ENCODE results near the gene HIVEP1. TPM values are rescaled to one million over a fixed set of nuclear protein-coding genes. Genes with fewer than 3 reads are reported as not detected.
A peak's percentile ranks its signal among the peaks of the same experiment; 100 is the strongest.

HIVEP1 gene
- total and polyA plus RNA-seq, 5 donors from 2014 or later = 3.9 to 96.4 (median 7.2) TPM

DNA sequence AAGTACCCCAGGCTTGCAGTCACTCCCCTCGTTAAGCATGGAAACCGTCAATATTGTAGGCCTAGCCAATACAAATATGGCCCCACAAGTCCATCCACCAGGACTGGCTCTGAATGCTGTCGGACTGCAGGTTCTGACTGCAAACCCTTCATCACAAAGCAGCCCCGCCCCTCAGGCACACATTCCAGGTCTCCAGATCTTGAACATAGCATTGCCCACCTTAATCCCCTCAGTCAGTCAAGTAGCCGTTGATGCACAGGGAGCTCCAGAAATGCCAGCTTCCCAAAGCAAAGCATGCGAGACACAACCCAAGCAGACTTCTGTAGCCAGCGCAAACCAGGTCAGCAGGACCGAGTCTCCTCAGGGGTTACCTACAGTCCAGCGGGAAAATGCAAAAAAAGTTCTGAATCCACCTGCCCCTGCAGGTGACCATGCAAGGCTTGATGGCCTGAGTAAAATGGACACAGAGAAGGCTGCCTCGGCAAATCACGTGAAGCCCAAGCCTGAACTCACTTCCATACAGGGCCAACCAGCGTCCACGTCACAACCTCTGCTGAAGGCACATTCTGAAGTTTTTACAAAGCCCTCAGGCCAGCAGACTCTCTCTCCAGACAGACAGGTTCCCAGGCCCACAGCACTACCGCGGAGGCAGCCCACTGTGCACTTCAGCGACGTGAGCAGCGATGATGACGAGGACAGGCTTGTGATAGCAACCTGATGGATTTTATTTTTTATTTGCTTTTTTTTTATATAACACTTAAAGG lies 151.8 kb downstream of the HIVEP1 start:
- no peaks in the 10 kb centered on the region for H3K27me3 Mint-ChIP-seq
- DNase-seq = no peak
- Histone ChIP-seq H3K36me3 (ENCODE audit: control insufficient read depth, insufficient read depth, low read length) (peaks cover 11% of the 10 kb centered on the region), H3K4me1 (ENCODE audit: control insufficient read depth, insufficient read depth, low read length, poor library complexity, severe bottlenecking) (peaks cover 30% of the 10 kb centered on the region), H3K9me3 (ENCODE audit: control insufficient read depth in 2 of 2, low read length in 2 of 2) (no peaks in the 10 kb centered on the region), H3K27ac (ENCODE audit: insufficient read depth, low read length, poor library complexity, severe bottlenecking) (no peak overlapping the region), H3K27me3 (ENCODE audit: control insufficient read depth, insufficient read depth, low read length) (no peaks in the 10 kb centered on the region), H3K4me3 (ENCODE audit: low read depth, low read length) (peak overlapping the region; percentile 28)
- ATAC-seq (ENCODE audit: low read depth in 2 of 2) = no peak
- peaks cover 18 to 50% (median 31%) of the 10 kb centered on the region in 4 donors for H3K4me1 Mint-ChIP-seq
- H3K27ac Mint-ChIP-seq = peak overlapping the region in 1 of 3 donors; percentile 57
- peak overlapping the region in 1 of 4 donors; percentile 15 for H3K4me3 Mint-ChIP-seq
- H3K9me3 Mint-ChIP-seq = no peaks in the 10 kb centered on the region
- peaks cover 34% of the 10 kb centered on the region for H3K36me3 Mint-ChIP-seq

GRCh38 chr6:12164508-12164770 lies 152.3 kb downstream of the HIVEP1 start:
- H3K36me3 Mint-ChIP-seq = peaks cover 34% of the 10 kb centered on the region
- Histone ChIP-seq H3K9me3 (ENCODE audit: control insufficient read depth in 2 of 2, low read length in 2 of 2) (no peaks in the 10 kb centered on the region), H3K4me3 (ENCODE audit: low read depth, low read length) (no peak overlapping the region), H3K27me3 (ENCODE audit: control insufficient read depth, insufficient read depth, low read length) (no peaks in the 10 kb centered on the region), H3K4me1 (ENCODE audit: control insufficient read depth, insufficient read depth, low read length, poor library complexity, severe bottlenecking) (peaks cover 30% of the 10 kb centered on the region), H3K36me3 (ENCODE audit: control insufficient read depth, insufficient read depth, low read length) (peaks cover 11% of the 10 kb centered on the region), H3K27ac (ENCODE audit: insufficient read depth, low read length, poor library complexity, severe bottlenecking) (no peak overlapping the region)
- H3K9me3 Mint-ChIP-seq = no peaks in the 10 kb centered on the region
- H3K4me3 Mint-ChIP-seq = no peak overlapping the region
- H3K27ac Mint-ChIP-seq = no peak overlapping the region
- ATAC-seq (ENCODE audit: low read depth in 2 of 2) (no peak), DNase-seq (no peak)
- peaks cover 18 to 50% (median 31%) of the 10 kb centered on the region in 4 donors for H3K4me1 Mint-ChIP-seq
- H3K27me3 Mint-ChIP-seq = no peaks in the 10 kb centered on the region

- DNase-seq = no peak
- H3K9me3 Mint-ChIP-seq = no peaks in the 10 kb centered on the region
- H3K4me1 Mint-ChIP-seq = peaks cover 14 to 48% (median 27%) of the 10 kb centered on the region in 4 donors
- Histone ChIP-seq H3K36me3 (ENCODE audit: control insufficient read depth, insufficient read depth, low read length) (peaks cover 11% of the 10 kb centered on the region), H3K27ac (ENCODE audit: insufficient read depth, low read length, poor library complexity, severe bottlenecking) (no peak overlapping the region), H3K9me3 (ENCODE audit: control insufficient read depth in 2 of 2, low read length in 2 of 2) (no peaks in the 10 kb centered on the region), H3K4me3 (ENCODE audit: low read depth, low read length) (no peak overlapping the region), H3K4me1 (ENCODE audit: control insufficient read depth, insufficient read depth, low read length, poor library complexity, severe bottlenecking) (peaks cover 26% of the 10 kb centered on the region), H3K27me3 (ENCODE audit: control insufficient read depth, insufficient read depth, low read length) (no peaks in the 10 kb centered on the region)
- no peaks in the 10 kb centered on the region for H3K27me3 Mint-ChIP-seq
- no peak overlapping the region for H3K27ac Mint-ChIP-seq
- no peak for ATAC-seq (ENCODE audit: low read depth in 2 of 2)
- peaks cover 31% of the 10 kb centered on the region for H3K36me3 Mint-ChIP-seq
- H3K4me3 Mint-ChIP-seq = no peak overlapping the region
These were observed 153.2 kb downstream of the HIVEP1 start for GRCh38 chr6:12165297-12165696.

GRCh38 chr6:12165722-12166280 lies 153.7 kb downstream of the HIVEP1 start:
- H3K36me3 ChIP-seq (ENCODE audit: control insufficient read depth, insufficient read depth, low read length) = peaks cover 11% of the 10 kb centered on the region
- H3K4me1 Mint-ChIP-seq = peaks cover 12 to 44% (median 24%) of the 10 kb centered on the region in 4 donors
- no peaks in the 10 kb centered on the region for H3K9me3 Mint-ChIP-seq
- H3K27ac Mint-ChIP-seq = no peak overlapping the region
- no peaks in the 10 kb centered on the region for H3K27me3 ChIP-seq (ENCODE audit: control insufficient read depth, insufficient read depth, low read length)
- no peak overlapping the region for H3K27ac ChIP-seq (ENCODE audit: insufficient read depth, low read length, poor library complexity, severe bottlenecking)
- DNase-seq = no peak
- no peak overlapping the region for H3K4me3 Mint-ChIP-seq
- no peaks in the 10 kb centered on the region for H3K9me3 ChIP-seq (ENCODE audit: control insufficient read depth in 2 of 2, low read length in 2 of 2)
- no peak overlapping the region for H3K4me3 ChIP-seq (ENCODE audit: low read depth, low read length)
- peaks cover 29% of the 10 kb centered on the region for H3K36me3 Mint-ChIP-seq
- H3K27me3 Mint-ChIP-seq = no peaks in the 10 kb centered on the region
- peaks cover 23% of the 10 kb centered on the region for H3K4me1 ChIP-seq (ENCODE audit: control insufficient read depth, insufficient read depth, low read length, poor library complexity, severe bottlenecking)
- ATAC-seq (ENCODE audit: low read depth in 2 of 2) = no peak

DNA sequence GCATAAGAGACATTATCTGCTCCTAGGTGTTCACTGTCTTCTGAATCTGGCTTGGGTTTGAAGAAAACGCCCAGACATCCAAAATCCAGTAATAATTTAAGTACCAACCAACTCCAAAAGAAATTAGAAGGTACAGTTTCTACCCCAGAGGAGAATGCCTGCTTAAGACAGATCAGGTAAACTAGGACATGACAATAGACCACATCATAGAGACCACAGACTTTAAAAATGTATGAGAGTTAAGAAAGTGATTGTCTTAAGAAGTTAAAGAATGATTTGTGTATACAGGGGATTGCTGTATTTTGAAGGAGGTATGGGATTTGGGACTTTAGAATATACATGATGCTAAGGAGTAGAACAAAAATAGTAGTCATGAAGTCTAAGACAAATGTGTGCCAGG lies 157.3 kb downstream of the HIVEP1 start:
- Mint-ChIP-seq H3K27me3 (no peaks in the 10 kb centered on the region), H3K36me3 (peaks cover 4% of the 10 kb centered on the region), H3K4me1 (peaks cover 0 to 13% (median 5%) of the 10 kb centered on the region in 4 donors), H3K4me3 (no peak overlapping the region), H3K9me3 (no peaks in the 10 kb centered on the region), H3K27ac (no peak overlapping the region)
- Histone ChIP-seq H3K4me3 (ENCODE audit: low read depth, low read length) (no peak overlapping the region), H3K27ac (ENCODE audit: insufficient read depth, low read length, poor library complexity, severe bottlenecking) (no peak overlapping the region), H3K27me3 (ENCODE audit: control insufficient read depth, insufficient read depth, low read length) (no peaks in the 10 kb centered on the region), H3K4me1 (ENCODE audit: control insufficient read depth, insufficient read depth, low read length, poor library complexity, severe bottlenecking) (no peaks in the 10 kb centered on the region), H3K9me3 (ENCODE audit: control insufficient read depth in 2 of 2, low read length in 2 of 2) (no peaks in the 10 kb centered on the region), H3K36me3 (ENCODE audit: control insufficient read depth, insufficient read depth, low read length) (peaks cover 3% of the 10 kb centered on the region)
- ATAC-seq (ENCODE audit: low read depth in 2 of 2) = no peak
- no peak for DNase-seq

DNA sequence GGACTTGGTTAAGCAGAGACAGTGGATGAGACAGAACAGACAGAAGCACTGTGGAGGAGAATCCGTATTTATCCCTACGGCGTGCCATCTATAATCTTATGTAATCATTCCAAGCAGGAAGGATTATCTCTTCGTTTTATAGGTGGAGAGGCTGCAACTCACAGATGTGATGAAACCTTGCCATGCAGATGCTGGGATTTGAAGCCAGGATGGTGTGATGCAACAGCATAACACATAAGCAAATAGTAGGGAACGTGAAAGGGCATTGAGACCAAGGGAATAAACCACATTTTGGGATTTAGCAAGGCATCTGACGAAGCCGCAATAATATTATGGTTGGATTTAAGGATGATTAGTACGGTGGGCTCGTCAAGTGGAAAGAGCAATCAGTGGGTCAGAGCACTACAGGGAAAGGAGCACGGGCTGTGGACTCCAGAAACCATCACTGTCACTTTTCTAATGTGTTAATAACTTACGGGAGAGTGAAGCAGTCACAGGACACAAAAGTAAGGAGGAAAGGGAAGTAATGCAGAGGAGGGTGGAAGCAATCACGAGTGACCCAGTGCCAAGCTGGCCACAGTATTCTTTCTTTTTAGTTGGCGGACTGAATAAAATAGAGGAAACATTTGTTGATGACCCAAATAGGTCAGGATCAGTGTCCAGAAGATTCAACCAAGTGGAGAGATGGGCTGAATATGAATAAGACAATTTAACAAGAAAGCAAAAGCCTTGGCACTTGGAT lies 158.4 kb downstream of the HIVEP1 start:
- Mint-ChIP-seq H3K27me3 (no peaks in the 10 kb centered on the region), H3K27ac (peak overlapping the region in 1 of 3 donors; percentile 37), H3K4me3 (no peak overlapping the region), H3K36me3 (no peaks in the 10 kb centered on the region), H3K9me3 (no peaks in the 10 kb centered on the region), H3K4me1 (peaks cover 0 to 9% (median 2%) of the 10 kb centered on the region in 4 donors)
- Histone ChIP-seq H3K27ac (ENCODE audit: insufficient read depth, low read length, poor library complexity, severe bottlenecking) (no peak overlapping the region), H3K9me3 (ENCODE audit: control insufficient read depth in 2 of 2, low read length in 2 of 2) (no peaks in the 10 kb centered on the region), H3K27me3 (ENCODE audit: control insufficient read depth, insufficient read depth, low read length) (no peaks in the 10 kb centered on the region), H3K36me3 (ENCODE audit: control insufficient read depth, insufficient read depth, low read length) (no peaks in the 10 kb centered on the region), H3K4me1 (ENCODE audit: control insufficient read depth, insufficient read depth, low read length, poor library complexity, severe bottlenecking) (no peaks in the 10 kb centered on the region), H3K4me3 (ENCODE audit: low read depth, low read length) (no peak overlapping the region)
- ATAC-seq (ENCODE audit: low read depth in 2 of 2) (no peak), DNase-seq (no peak)

- DNase-seq (no peak), ATAC-seq (ENCODE audit: low read depth in 2 of 2) (no peak)
- Mint-ChIP-seq H3K27me3 (no peaks in the 10 kb centered on the region), H3K27ac (no peak overlapping the region), H3K4me1 (peaks cover 0 to 9% (median 2%) of the 10 kb centered on the region in 4 donors), H3K4me3 (no peak overlapping the region), H3K36me3 (peaks cover 2% of the 10 kb centered on the region), H3K9me3 (peaks cover 0 to 2% (median under 1%) of the 10 kb centered on the region in 7 donors)
- Histone ChIP-seq H3K36me3 (ENCODE audit: control insufficient read depth, insufficient read depth, low read length) (no peaks in the 10 kb centered on the region), H3K9me3 (ENCODE audit: control insufficient read depth in 2 of 2, low read length in 2 of 2) (no peaks in the 10 kb centered on the region), H3K4me3 (ENCODE audit: low read depth, low read length) (no peak overlapping the region), H3K4me1 (ENCODE audit: control insufficient read depth, insufficient read depth, low read length, poor library complexity, severe bottlenecking) (no peaks in the 10 kb centered on the region), H3K27me3 (ENCODE audit: control insufficient read depth, insufficient read depth, low read length) (no peaks in the 10 kb centered on the region), H3K27ac (ENCODE audit: insufficient read depth, low read length, poor library complexity, severe bottlenecking) (no peak overlapping the region)
These were observed 159.6 kb downstream of the HIVEP1 start for GRCh38 chr6:12171717-12172116.

Measured in CD4-positive, CD25-positive, alpha-beta regulatory T cell (primary cell).